DND-41 (cell line): ENCODE results near the gene ARID3C.

Experiments
- ATAC-seq: fragments of 200-7000 bp; cut with Tn5 transposase; 3 replicates; pipeline ENCODE4 v1.9.1; 2021; ENCODE audit warnings: low read depth; ENCODE audit not compliant: insufficient read depth
- DNase-seq: peaks from one replicate; pipeline ENCODE4 v3.0.0-alpha.2; 2020
- H2AFZ ChIP-seq: 2 replicates; pipeline ENCODE4 v1.6.0; 2012; ENCODE audit warnings: low read depth, low read length
- H3K27ac ChIP-seq: 2 replicates; pipeline ENCODE4 v1.5.1; 2012; ENCODE audit warnings: low read length, inconsistent platforms
- H3K27me3 ChIP-seq: fragments of 200-600 bp; sonication (generic); 2 replicates; pipeline ENCODE4 v1.6.0; 2012; ENCODE audit warnings: low read length, mild to moderate bottlenecking, inconsistent platforms; ENCODE audit not compliant: insufficient read depth, poor library complexity
- H3K36me3 ChIP-seq: 2 replicates; pipeline ENCODE4 v1.5.1; 2012; ENCODE audit warnings: low read length, inconsistent platforms; ENCODE audit not compliant: insufficient read depth
- H3K4me1 ChIP-seq: 2 replicates; pipeline ENCODE4 v1.5.1; 2012; ENCODE audit warnings: mild to moderate bottlenecking, low read length; ENCODE audit not compliant: insufficient read depth
- H3K4me2 ChIP-seq: 2 replicates; pipeline ENCODE4 v1.6.0; 2012; ENCODE audit warnings: mild to moderate bottlenecking, moderate library complexity, low read length, inconsistent platforms; ENCODE audit not compliant: insufficient read depth
- H3K4me3 ChIP-seq, 2 experiments: fragments of 200-600 bp in 1 of 2; shearing (Covaris generic) in 1 of 2; 2 replicates each; pipeline ENCODE4 v1.5.1; 2012 to 2016; ENCODE audit warnings: inconsistent platforms in 2 of 2, low read length in 2 of 2, mild to moderate bottlenecking in 2 of 2, low read depth in 1 of 2, moderate library complexity in 1 of 2
- H3K79me2 ChIP-seq: 2 replicates; pipeline ENCODE4 v1.6.0; 2012; ENCODE audit warnings: low read length, inconsistent platforms; ENCODE audit not compliant: insufficient read depth
- H3K9ac ChIP-seq: 2 replicates; pipeline ENCODE4 v1.6.0; 2012; ENCODE audit warnings: low read depth, mild to moderate bottlenecking, inconsistent platforms, low read length, moderate library complexity
- H3K9me3 ChIP-seq: 2 replicates; pipeline ENCODE4 v1.5.1; 2012; ENCODE audit warnings: low read length, moderate library complexity, mild to moderate bottlenecking, inconsistent platforms; ENCODE audit not compliant: insufficient read depth, severe bottlenecking
- H4K20me1 ChIP-seq: 2 replicates; pipeline ENCODE4 v1.6.0; 2012; ENCODE audit warnings: low read length; ENCODE audit not compliant: insufficient read depth
- EZH2 ChIP-seq: IDR thresholded peaks from 3 replicates; pipeline ENCODE4 v1.6.1; 2012; ENCODE audit warnings: borderline replicate concordance, low read depth, mild to moderate bottlenecking, moderate library complexity, low read length, inconsistent platforms; ENCODE audit not compliant: severe bottlenecking
- TF ChIP-seq, protein P1 (sequence below): IDR thresholded peaks from 2 replicates; pipeline ENCODE4 v1.5.1; 2012; ENCODE audit warnings: borderline replicate concordance, low read length, moderate library complexity, mild to moderate bottlenecking; ENCODE audit not compliant: poor library complexity, severe bottlenecking; ENCODE audit errors: extremely low read depth

Gene ARID3C

DNA sequence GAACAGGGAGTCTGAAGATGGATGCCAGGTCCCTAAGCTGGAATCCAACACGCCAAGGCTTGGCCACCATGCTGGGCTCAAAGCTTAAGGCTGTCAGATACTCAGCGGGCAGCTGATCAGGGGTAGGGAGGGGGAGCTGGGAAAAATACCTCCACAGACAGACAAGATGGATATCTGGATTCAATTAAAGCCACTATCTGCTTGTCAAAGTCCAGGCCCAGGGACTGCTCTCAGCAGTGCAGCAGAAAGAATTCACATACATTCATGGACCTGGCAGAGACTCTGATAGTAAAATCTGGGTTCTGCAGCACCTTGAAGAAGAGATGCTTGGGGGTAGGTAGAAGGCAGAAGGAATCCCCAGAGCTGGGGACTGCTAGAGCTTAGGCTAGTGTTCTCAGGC lies 13.7 kb downstream of the ARID3C start:
- H3K9me3 ChIP-seq, result no peaks in the 10 kb centered on the region
- DNase-seq, result no peak
- H3K4me2 ChIP-seq, result no peak overlapping the region
- H3K79me2 ChIP-seq, result peaks cover 24% of the 10 kb centered on the region
- H3K4me1 ChIP-seq, result peaks cover 41% of the 10 kb centered on the region
- no peak overlapping the region for H3K27ac ChIP-seq
- H3K9ac ChIP-seq, result no peak overlapping the region
- no peak overlapping the region for H3K4me3 ChIP-seq
- H2AFZ ChIP-seq, result no peak overlapping the region
- H3K27me3 ChIP-seq, result no peaks in the 10 kb centered on the region
- no peak for ATAC-seq
- no peak for TF ChIP-seq EZH2
- TF ChIP-seq, protein P1, sequence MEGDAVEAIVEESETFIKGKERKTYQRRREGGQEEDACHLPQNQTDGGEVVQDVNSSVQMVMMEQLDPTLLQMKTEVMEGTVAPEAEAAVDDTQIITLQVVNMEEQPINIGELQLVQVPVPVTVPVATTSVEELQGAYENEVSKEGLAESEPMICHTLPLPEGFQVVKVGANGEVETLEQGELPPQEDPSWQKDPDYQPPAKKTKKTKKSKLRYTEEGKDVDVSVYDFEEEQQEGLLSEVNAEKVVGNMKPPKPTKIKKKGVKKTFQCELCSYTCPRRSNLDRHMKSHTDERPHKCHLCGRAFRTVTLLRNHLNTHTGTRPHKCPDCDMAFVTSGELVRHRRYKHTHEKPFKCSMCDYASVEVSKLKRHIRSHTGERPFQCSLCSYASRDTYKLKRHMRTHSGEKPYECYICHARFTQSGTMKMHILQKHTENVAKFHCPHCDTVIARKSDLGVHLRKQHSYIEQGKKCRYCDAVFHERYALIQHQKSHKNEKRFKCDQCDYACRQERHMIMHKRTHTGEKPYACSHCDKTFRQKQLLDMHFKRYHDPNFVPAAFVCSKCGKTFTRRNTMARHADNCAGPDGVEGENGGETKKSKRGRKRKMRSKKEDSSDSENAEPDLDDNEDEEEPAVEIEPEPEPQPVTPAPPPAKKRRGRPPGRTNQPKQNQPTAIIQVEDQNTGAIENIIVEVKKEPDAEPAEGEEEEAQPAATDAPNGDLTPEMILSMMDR, result no peak
- no peaks in the 10 kb centered on the region for H4K20me1 ChIP-seq
- peaks cover 36% of the 10 kb centered on the region for H3K36me3 ChIP-seq

DNA sequence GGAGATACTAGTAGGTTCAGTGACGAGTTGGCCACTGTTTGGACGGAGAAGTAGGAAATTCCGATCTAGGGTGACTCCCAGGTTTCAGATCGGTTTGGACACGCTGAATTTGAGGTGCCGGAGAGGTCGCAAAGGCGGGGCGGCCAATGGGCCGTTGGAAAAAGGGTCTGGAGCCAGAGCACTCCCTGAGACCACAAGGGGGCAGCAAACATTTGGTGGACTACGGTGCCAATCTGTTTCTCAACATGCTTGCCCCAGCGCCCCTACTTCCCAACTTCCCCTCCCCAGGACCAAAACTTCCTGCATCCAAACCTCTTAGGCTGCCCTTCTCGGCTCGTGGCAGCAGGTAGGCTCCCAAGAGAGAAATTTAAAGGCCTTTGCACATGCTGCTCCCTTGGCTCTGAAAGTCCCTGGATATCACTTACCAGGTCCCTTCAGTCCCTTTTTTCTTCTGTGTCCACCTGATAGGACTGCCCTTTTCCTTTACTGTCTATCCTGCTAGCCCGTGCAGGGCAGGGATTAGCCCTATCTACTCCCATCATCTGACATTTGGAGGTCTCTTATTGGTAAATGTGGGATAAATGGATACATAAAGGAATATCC lies 16.0 kb downstream of the ARID3C start:
- peak overlapping the region; percentile 58 to 96 for H3K4me3 ChIP-seq
- H3K9ac ChIP-seq, result peak overlapping the region; percentile 79
- TF ChIP-seq, protein P1, result peak; percentile 84
- no peak for TF ChIP-seq EZH2
- no peaks in the 10 kb centered on the region for H4K20me1 ChIP-seq
- H3K79me2 ChIP-seq, result peaks cover 11% of the 10 kb centered on the region
- peak overlapping the region; percentile 93 for H2AFZ ChIP-seq
- H3K4me2 ChIP-seq, result peak overlapping the region; percentile 96
- peaks cover 27% of the 10 kb centered on the region for H3K4me1 ChIP-seq
- ATAC-seq (peak; percentile 59), DNase-seq (peak; percentile 68)
- H3K36me3 ChIP-seq, result peaks cover 30% of the 10 kb centered on the region
- no peaks in the 10 kb centered on the region for H3K9me3 ChIP-seq
- peak overlapping the region; percentile 77 for H3K27ac ChIP-seq
- H3K27me3 ChIP-seq, result no peaks in the 10 kb centered on the region

DNA sequence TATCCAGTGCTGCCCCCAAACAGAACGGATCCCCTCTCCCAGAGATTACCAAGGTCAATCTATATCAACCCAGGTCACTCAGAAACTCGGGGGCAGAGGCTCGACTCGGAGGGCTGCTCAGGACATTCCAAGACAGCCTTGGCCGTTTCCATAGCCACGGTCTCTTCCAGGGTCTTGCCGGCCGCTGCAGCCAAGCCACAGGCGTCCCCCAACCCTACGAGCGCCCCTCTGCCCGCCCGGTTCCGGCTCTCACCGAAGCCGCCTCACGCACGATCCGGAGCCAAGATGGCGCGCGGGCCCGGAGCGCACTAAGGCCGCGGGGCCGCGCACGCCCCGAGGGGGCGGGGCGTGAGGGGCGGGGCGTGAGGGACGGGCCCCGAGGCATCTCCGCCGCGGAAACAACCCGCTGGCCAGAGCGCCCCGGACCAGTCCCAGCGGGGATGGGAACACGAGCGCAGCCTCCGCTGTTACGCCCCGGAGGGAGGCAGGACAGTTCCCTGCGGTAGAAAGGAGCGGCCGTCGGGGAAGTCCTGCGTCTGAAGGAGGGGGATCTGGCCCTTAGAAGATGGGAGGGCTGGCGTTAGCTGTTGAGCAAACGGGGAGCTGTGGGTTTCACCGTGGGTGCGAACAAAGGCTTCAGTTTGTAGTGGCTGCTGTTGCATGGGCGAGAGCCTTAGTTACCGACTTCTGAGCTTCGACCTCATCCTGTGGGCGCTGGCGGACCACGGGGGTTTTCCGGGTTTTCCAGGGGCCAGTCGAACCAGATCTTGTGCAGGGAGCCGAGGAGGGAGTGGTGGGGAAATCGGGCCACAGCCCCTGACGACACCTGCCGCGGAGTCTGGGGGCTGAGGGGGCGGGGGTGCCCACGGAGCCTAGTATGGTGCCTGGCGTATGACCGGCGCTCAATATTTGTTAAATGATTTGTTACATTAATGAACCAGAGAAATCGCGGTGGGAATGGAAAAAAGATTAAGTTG lies 16.8 kb downstream of the ARID3C start, which contains the start of gene RPP25L:
Gene RPP25L (minus strand): TSS at position 287 of the 977 bp plus-strand sequence. CDS start 801 bp downstream, outside the sequence.
- ATAC-seq (peak; percentile 88), DNase-seq (peak; percentile 79)
- Histone ChIP-seq H4K20me1 (no peaks in the 10 kb centered on the region), H3K4me3 (peak within 1 kb of the TSS; percentile 58 to 96), H3K27ac (peak within 1 kb of the TSS; percentile 77), H3K27me3 (no peaks in the 10 kb centered on the region), H2AFZ (peak within 1 kb of the TSS; percentile 93), H3K79me2 (peaks cover 11% of the 10 kb centered on the region), H3K36me3 (peaks cover 22% of the 10 kb centered on the region), H3K9ac (peak within 1 kb of the TSS; percentile 79), H3K4me1 (peaks cover 27% of the 10 kb centered on the region), H3K9me3 (no peaks in the 10 kb centered on the region), H3K4me2 (peak within 1 kb of the TSS; percentile 96)
- TF ChIP-seq, protein P1, result no peak
- no peak for TF ChIP-seq EZH2
